HG03520 (cell line): Measurements from ENCODE around the gene STARD8.
"Not testable (repeated sequence)": the region's sequence is repeated elsewhere in the genome, so short reads cannot be mapped to it uniquely, and the experiment has no call there.

Experiments used
- ATAC-seq: cut with Tn5 transposase; IDR thresholded peaks from one replicate; pipeline ENCODE4 v1.9.1; 2021; ENCODE audit warnings: mild to moderate bottlenecking, moderate library complexity; ENCODE audit not compliant: unreplicated experiment

Gene STARD8, protein sequence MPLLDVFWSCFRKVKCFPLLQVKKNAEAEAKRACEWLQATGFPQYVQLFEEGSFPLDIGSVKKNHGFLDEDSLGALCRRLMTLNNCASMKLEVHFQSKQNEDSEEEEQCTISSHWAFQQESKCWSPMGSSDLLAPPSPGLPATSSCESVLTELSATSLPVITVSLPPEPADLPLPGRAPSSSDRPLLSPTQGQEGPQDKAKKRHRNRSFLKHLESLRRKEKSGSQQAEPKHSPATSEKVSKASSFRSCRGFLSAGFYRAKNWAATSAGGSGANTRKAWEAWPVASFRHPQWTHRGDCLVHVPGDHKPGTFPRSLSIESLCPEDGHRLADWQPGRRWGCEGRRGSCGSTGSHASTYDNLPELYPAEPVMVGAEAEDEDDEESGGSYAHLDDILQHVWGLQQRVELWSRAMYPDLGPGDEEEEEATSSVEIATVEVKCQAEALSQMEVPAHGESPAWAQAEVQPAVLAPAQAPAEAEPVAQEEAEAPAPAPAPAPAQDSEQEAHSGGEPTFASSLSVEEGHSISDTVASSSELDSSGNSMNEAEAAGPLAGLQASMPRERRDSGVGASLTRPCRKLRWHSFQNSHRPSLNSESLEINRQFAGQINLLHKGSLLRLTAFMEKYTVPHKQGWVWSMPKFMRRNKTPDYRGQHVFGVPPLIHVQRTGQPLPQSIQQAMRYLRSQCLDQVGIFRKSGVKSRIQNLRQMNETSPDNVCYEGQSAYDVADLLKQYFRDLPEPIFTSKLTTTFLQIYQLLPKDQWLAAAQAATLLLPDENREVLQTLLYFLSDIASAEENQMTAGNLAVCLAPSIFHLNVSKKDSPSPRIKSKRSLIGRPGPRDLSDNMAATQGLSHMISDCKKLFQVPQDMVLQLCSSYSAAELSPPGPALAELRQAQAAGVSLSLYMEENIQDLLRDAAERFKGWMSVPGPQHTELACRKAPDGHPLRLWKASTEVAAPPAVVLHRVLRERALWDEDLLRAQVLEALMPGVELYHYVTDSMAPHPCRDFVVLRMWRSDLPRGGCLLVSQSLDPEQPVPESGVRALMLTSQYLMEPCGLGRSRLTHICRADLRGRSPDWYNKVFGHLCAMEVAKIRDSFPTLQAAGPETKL

GRCh38 chrX:68647156-68647957, at the start of gene STARD8:
STARD8 (plus strand) TSS chrX:68647666; CDS start chrX:68647883, 217 bp downstream.
- no peak for ATAC-seq

DNA sequence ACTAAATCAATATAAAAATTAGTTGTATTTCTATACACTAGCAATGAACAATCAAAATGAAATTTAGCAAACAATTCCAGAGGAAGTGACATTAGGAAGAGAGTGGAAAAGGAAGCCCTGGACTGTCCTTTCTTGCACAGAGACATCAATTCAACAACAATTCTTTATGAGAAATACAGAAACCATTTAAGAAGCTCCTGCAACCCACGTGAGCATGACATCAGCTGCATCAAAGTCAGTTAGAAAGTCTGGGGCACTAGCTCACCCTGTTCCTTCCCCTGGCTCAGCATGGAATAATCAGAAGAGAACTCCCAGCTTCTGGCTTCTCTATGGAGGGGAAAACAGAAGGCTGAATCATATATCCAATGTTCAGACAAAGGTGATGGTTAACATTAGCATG, 48.6 kb upstream of the STARD8 start:
- ATAC-seq: no peak

GRCh38 chrX:68599256-68600152, 48.0 kb upstream of the STARD8 start:
- ATAC-seq: no peak

- ATAC-seq: not testable (repeated sequence)
Measured at GRCh38 chrX:68604216-68604615, 43.2 kb upstream of the STARD8 start.

GRCh38 chrX:68614733-68615132, 32.7 kb upstream of the STARD8 start:
- ATAC-seq: not testable (repeated sequence)

GRCh38 chrX:68627986-68628385, 19.5 kb upstream of the STARD8 start:
- ATAC-seq: no peak

GRCh38 chrX:68629936-68630335, 17.5 kb upstream of the STARD8 start:
- ATAC-seq: not testable (repeated sequence)

DNA sequence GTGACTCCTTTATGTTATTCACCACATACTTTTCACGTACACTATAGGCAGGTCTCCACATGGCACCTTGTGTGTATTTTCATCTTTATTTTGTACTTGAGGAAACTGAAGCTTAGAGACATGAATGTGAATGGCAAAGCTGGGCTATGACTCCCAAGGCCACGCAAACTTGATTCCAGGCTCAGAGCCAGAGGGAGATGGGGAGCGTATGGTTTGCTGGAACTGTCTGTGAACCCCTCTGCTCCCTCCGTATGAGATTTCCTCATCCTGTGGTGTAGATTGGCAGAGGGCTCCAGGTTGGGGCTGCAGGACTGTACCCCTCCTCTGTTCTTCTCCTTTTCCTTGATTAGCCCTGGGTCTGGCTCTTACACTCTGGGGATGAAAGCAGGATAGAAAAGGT, 16.1 kb upstream of the STARD8 start:
- no peak for ATAC-seq

GRCh38 chrX:68632491-68632890, 15.0 kb upstream of the STARD8 start:
- ATAC-seq: no peak

DNA sequence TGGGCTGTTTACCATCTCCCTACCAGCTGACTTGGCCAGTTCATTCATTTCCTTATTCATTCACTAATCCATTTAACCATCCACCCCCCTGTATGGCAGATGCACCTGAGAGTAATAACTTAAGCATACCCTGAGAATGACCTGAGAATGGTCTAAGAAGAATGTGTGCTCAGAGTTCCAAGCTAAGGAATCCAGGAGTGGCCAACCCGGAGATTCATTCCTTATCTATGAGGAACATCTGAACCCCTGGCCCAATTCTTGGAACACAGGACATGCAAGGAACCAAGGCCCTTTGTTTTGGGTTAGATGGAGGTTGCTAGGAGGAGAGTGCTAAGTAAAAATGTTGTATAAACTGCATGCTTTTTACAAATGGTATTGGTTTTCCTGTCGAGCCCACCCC, 13.5 kb upstream of the STARD8 start:
- ATAC-seq: no peak

GRCh38 chrX:68634649-68635227, 12.7 kb upstream of the STARD8 start:
- no peak for ATAC-seq

DNA sequence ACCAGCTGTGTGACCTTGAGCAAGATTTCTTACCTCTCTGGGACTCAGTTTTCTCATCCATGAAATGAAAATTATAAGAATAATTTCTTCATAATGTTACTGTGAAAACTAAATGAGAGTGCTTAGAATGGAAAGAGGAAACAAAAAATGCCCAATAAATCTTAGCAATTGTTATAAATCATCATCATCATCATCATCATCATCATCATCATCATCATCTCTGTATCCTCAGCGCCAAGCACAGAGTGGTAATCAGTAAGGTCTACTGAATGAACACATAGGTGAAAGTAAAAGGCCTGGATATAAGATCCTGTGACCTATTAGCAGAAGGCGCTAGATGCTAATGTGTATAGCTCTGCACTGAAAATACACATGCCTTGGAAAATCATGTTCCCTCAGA, 6.8 kb upstream of the STARD8 start:
- no peak for ATAC-seq

GRCh38 chrX:68644861-68645260, 2.6 kb upstream of the STARD8 start:
- ATAC-seq: no peak

DNA sequence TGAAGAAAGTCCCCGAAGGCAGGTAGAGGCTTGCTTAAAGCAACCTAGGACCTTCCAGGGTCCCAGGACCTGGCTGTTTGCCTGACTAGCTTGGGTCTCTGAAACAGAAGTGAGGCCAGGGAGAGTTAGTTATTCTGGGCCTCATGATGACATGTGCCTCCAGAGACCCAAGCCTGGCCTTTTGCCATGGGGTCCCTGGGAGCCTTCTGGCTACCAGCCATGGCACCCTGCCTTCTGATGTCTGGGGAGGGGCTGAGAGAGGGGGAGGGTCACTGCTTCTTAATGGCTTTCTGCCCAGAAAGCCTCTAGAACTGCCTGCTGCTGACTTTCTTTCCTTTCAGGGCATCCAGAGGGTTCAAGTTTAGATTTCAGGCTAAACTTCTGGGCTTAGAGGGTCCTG, 1.0 kb upstream of the STARD8 start:
- no peak for ATAC-seq

DNA sequence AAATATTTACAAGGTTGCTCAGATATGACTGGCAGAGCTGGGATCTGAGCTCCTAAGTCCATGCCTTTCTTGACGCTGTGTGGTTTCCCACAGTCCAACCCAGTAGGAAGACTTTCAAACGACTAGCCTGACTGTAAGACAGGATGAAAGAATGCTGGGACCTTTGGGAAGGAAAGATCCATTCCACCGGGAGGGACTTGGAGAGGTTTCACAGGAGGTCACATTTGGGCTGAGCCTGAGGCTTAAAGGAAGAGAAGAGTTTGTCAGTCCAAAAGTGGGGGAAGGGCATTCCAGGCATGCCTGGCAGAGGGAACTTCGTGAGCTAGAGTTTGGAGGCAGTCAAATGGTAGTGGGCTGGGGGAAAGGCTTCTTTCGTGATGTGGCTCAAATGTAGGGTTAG, 1.5 kb downstream of the STARD8 start:
- no peak for ATAC-seq

DNA sequence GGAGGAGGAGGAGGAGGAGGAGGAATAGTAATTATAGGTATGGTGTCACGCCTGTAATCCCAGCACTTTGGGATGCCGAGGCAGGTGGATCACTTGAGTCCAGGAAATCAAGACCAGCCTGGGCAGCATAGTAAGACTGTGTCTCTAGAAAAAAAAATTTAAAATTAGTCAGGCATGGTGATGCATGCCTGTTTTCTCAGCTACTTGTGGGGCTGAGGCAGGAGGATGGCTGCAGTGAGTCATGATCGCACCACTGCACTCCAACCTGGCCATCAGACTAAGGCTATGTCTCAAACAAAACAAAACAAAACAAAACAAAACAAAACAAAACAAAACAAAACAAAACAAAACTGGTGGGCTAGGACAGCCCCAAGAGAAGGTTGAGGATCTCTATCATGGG, 3.0 kb downstream of the STARD8 start:
- no peak for ATAC-seq

GRCh38 chrX:68651110-68651509, 3.6 kb downstream of the STARD8 start:
- no peak for ATAC-seq

GRCh38 chrX:68652326-68653170, 5.1 kb downstream of the STARD8 start:
- ATAC-seq: no peak
